AG04449 (cell line): Measurements from ENCODE around the gene IQCC.

Experiments used
- CTCF ChIA-PET: fragments of 350-600 bp; formaldehyde crosslinking; extraction: SDS; loops from one replicate; lab custom pipeline; 2021; ENCODE audit warnings: antibody characterized with exemption; lab: Yijun Ruan, JAX
- POLR2A ChIA-PET: fragments of 400-600, 350-600 bp; formaldehyde crosslinking; extraction: SDS; loops from one replicate; lab custom pipeline; 2020; ENCODE audit warnings: antibody characterized with exemption, inconsistent platforms; lab: Yijun Ruan, JAX
- DNase-seq: peaks from one replicate; pipeline ENCODE4 v3.0.0-alpha.2; 2010; ENCODE audit warnings: low read depth, low spot score
- H3K4me3 ChIP-seq: 2 replicates; pipeline ENCODE4 v1.5.1; 2011; ENCODE audit warnings: low read depth, mild to moderate bottlenecking, control low read depth, low read length
- TF ChIP-seq, protein P1 (sequence below): IDR thresholded peaks from one replicate; pipeline ENCODE4 v1.5.1; 2011; ENCODE audit warnings: mild to moderate bottlenecking, moderate library complexity, low read length, control low read depth, inconsistent platforms; ENCODE audit not compliant: insufficient read depth; ENCODE audit errors: missing control alignments

Gene IQCC

GRCh38 chr1:32192220-32192948 lies 13.1 kb upstream of the IQCC start:
- CTCF ChIA-PET, result interaction anchor here (0.7 to 1.2 kb wide), 2 partner anchors 9 to 24 kb away, joined by 4 to 5 read pairs; partner anchors contain the start of gene CCDC28B
- POLR2A ChIA-PET, result interaction anchor here (1.3 kb wide), 1 partner anchor 13 kb away, joined by 3 read pairs; the partner anchor contains the start of gene TXLNA
- no peak overlapping the region for H3K4me3 ChIP-seq
- TF ChIP-seq, protein P1, sequence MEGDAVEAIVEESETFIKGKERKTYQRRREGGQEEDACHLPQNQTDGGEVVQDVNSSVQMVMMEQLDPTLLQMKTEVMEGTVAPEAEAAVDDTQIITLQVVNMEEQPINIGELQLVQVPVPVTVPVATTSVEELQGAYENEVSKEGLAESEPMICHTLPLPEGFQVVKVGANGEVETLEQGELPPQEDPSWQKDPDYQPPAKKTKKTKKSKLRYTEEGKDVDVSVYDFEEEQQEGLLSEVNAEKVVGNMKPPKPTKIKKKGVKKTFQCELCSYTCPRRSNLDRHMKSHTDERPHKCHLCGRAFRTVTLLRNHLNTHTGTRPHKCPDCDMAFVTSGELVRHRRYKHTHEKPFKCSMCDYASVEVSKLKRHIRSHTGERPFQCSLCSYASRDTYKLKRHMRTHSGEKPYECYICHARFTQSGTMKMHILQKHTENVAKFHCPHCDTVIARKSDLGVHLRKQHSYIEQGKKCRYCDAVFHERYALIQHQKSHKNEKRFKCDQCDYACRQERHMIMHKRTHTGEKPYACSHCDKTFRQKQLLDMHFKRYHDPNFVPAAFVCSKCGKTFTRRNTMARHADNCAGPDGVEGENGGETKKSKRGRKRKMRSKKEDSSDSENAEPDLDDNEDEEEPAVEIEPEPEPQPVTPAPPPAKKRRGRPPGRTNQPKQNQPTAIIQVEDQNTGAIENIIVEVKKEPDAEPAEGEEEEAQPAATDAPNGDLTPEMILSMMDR, result no peak
- DNase-seq, result no peak

DNA sequence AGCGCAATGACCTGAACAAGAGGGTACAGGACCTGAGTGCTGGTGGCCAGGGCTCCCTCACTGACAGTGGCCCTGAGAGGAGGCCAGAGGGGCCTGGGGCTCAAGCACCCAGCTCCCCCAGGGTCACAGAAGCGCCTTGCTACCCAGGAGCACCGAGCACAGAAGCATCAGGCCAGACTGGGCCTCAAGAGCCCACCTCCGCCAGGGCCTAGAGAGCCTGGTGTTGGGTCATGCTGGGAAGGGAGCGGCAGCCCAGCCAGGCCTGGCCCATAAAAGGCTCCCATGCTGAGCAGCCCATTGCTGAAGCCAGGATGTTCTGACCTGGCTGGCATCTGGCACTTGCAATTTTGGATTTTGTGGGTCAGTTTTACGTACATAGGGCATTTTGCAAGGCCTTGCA lies 10.5 kb upstream of the IQCC start:
- CTCF ChIA-PET, result interaction anchor here (2.1 kb wide), 1 partner anchor 11 kb away, joined by 5 read pairs; no protein-coding TSS in a partner anchor
- TF ChIP-seq, protein P1, result no peak
- no peak overlapping the region for H3K4me3 ChIP-seq
- no peak for DNase-seq
- POLR2A ChIA-PET, result no interaction called here

GRCh38 chr1:32195531-32195930 lies 9.9 kb upstream of the IQCC start:
- H3K4me3 ChIP-seq, result no peak overlapping the region
- ChIA-PET POLR2A (interaction anchor here (3.0 kb wide), 1 partner anchor 16 kb away, joined by 11 read pairs; the partner anchor contains the start of gene TXLNA), CTCF (interaction anchor here (2.1 to 2.4 kb wide), 2 partner anchors 11 to 20 kb away, joined by 5 to 12 read pairs; no protein-coding TSS in a partner anchor)
- DNase-seq, result no peak
- TF ChIP-seq, protein P1, result no peak

DNA sequence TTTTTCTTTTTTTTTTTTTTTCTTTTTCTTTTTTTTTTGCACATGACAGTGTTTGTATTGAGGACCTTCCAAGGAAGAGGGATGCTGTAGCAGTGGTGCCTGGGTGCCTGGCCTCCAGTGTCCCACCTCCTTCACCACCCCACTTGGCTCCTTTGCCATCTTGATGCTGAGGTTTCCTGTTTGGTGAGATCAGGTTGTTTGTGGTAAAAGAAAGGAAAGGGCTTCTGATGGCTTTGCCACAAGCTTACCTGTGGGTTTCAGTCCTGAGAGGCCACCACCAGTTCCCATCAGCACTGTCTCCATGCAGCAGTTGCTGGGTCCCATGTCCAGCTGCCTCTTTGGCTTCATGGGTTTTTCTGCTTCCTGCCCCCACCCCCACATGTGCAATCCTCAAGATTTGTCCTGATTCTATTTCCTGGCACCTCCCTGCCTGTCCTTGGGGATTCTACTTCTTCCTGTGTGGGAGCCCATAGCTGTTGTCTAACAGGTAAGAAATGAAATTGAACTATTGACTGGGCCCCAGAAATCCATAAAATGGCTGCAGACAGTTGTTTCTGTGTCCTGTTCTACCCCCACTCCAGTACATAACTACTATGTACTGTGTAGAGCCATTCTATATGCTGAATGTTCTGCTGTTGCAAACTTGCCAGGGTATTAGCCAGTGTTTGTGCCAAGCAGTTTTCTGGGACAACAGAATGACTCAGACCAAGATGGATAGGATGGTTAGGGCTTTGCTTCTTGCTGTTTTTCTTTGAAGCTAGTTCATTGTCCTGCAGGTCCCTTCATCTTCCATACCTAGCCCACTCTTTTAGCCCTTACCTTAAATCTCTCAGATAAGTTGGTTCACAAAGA lies 9.3 kb upstream of the IQCC start:
- H3K4me3 ChIP-seq, result no peak overlapping the region
- TF ChIP-seq, protein P1, result no peak
- ChIA-PET CTCF (interaction anchor here (2.1 to 2.4 kb wide), 2 partner anchors 12 to 19 kb away, joined by 5 to 12 read pairs; no protein-coding TSS in a partner anchor), POLR2A (interaction anchor here (3.0 kb wide), 1 partner anchor 16 kb away, joined by 11 read pairs; the partner anchor contains the start of gene TXLNA)
- DNase-seq, result no peak

- no peak for DNase-seq
- ChIA-PET CTCF (interaction anchor here (2.4 kb wide), 1 partner anchor 18 kb away, joined by 12 read pairs; no protein-coding TSS in a partner anchor), POLR2A (interaction anchor here (1.0 to 3.0 kb wide), 3 partner anchors 8 to 17 kb away, joined by 3 to 11 read pairs (median 3); partner anchors contain the start of genes IQCC and TXLNA)
- TF ChIP-seq, protein P1, result no peak
- H3K4me3 ChIP-seq, result no peak overlapping the region
Measured at GRCh38 chr1:32197074-32197473, 8.4 kb upstream of the IQCC start.
